AG09309 (cell line): ENCODE measurements around the gene GSTT4.
"Not testable (repeated sequence)": the region's sequence is repeated elsewhere in the genome, so short reads cannot be mapped to it uniquely, and the experiment has no call there.

ENCODE experiments used
- DNase-seq: peaks from one replicate; pipeline ENCODE4 v3.0.0-alpha.2; 2010; ENCODE audit warnings: low read depth
- H3K4me3 ChIP-seq: 2 replicates; pipeline ENCODE4 v1.5.1; 2011; ENCODE audit warnings: mild to moderate bottlenecking, low read depth, low read length, moderate library complexity; ENCODE audit not compliant: control insufficient read depth
- CTCF ChIP-seq: IDR thresholded peaks from 2 replicates; pipeline ENCODE4 v1.5.1; 2011; ENCODE audit warnings: mild to moderate bottlenecking, low read depth, low read length, inconsistent platforms; ENCODE audit not compliant: insufficient read depth, control insufficient read depth; ENCODE audit errors: missing control alignments

Gene GSTT4

DNA sequence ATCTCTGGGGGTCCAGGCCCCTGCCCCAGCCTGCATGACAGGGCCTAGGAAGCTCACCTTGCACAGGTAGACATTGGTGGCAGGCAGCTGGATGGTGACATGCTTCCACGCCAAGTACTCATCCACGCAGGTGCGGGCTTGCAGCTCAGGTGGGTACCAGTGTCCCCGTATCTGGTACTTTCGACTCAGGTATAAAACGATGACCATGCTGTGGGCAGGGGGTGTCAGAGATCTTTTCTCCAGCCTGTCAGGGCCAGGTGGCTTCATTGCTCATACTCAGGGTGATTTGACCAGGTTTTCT lies 1.6 kb upstream of the GSTT4 start:
- TF ChIP-seq CTCF = no peak
- DNase-seq = no peak
- H3K4me3 ChIP-seq = no peak overlapping the region

GRCh38 chr22:24006207-24006913 lies 1.1 kb upstream of the GSTT4 start:
- TF ChIP-seq CTCF = no peak
- no peak for DNase-seq
- H3K4me3 ChIP-seq = no peak overlapping the region

DNA sequence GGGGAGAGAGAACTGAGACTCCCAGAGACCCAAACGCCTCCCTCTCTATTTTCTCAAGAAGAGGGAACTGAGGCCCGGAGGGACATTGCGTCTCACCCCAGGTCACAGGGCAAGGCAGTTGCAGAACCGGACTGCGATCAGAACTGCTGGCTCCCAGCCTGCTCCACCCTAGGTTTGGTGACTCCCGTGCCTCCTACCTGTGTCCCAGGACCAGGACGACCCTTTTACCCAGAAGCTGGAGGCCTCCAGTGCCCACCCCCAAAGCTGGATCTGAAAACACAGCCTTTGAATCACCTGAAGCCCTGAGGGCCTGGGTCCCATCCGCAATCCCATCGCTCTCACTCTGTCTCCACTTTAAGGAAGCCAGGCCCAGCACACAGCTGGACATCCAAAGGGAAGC lies 1.4 kb downstream of the GSTT4 start:
- no peak for DNase-seq
- no peak for TF ChIP-seq CTCF
- H3K4me3 ChIP-seq = no peak overlapping the region

DNA sequence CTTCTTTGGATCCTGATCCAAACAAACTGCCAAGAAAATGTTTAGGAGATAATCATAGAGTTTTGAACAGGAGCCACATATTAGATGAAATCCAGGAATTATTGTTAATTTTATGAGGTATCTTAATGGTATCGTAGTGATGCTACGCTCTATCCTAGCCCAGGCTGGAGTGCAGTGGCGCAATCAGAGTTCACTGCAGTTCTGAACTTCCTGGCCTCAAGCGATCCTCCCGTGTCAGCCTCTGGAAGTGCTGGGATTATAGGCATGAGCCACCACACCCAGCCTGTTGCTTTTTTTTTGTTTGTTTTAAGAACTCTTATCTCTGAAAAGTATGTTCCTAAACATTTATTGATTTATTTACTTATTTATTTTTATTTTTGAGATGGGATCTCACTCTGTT lies 2.4 kb downstream of the GSTT4 start:
- no peak overlapping the region for H3K4me3 ChIP-seq
- DNase-seq = no peak
- no peak for TF ChIP-seq CTCF

- no peak for DNase-seq
- TF ChIP-seq CTCF = no peak
- H3K4me3 ChIP-seq = no peak overlapping the region
Measured at GRCh38 chr22:24002272-24002671, 3.0 kb downstream of the GSTT4 start.

DNA sequence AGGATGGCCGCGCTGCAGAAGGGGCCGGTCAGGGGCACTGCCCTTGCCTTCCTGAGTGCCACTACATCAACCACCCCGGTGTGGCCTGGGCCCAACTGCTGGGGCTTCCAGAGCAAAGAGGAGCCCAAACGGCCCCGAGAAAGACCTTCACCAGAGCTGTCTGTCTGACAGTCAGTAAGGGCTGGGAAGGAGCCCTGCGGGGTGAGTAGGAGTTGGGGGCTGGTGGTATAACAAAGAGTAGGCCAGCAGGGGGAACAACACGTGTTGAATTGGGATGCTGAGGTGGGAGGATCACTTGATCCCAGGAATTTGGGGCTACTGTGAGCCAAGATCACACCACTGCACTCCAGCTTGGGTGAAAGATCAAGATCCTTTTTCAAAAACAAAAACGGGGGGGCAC lies 3.9 kb downstream of the GSTT4 start:
- no peak for DNase-seq
- H3K4me3 ChIP-seq = no peak overlapping the region
- TF ChIP-seq CTCF = no peak

GRCh38 chr22:23999779-24000178 lies 5.5 kb downstream of the GSTT4 start:
- not testable (repeated sequence) for H3K4me3 ChIP-seq, DNase-seq
